ENCODE results near the gene FBXO2. TPM values are rescaled to one million over a fixed set of nuclear protein-coding genes. Genes with fewer than 3 reads are reported as not detected.
A peak's percentile ranks its signal among the peaks of the same experiment; 100 is the strongest.

The FBXO2 gene
- total and polyA plus RNA-seq, 10 of the 15 experiments (the other 5 are each of a cell fraction or from before 2014, with no cell fraction given) = 0.06 to 0.41 (median 0.18) TPM; not detected in 4

DNA sequence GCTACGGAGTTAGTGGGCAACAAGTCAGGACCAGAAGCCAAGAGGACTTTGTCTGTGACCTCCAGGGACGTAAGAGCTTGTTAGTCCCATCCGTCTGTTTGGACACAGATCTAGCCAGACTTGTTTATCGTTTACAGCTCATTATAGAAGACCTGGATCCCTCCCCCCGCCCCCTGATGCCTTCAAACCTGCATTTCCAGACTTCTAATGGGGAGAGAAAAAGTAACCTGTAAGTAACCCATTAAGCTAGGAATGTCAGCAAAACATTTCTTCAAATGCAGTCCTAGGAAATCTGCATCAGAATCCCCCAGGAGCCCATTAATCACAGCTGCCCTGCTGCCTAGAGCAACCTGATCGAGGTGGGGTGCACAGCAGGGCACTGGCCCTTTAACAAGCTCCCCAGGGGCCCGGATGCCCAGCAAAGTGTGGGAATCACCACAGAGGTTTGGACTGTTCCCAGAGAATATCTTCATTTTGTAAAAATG is 28.1 kb upstream of the FBXO2 start (continued):
- TF ChIP-seq, protein P1, sequence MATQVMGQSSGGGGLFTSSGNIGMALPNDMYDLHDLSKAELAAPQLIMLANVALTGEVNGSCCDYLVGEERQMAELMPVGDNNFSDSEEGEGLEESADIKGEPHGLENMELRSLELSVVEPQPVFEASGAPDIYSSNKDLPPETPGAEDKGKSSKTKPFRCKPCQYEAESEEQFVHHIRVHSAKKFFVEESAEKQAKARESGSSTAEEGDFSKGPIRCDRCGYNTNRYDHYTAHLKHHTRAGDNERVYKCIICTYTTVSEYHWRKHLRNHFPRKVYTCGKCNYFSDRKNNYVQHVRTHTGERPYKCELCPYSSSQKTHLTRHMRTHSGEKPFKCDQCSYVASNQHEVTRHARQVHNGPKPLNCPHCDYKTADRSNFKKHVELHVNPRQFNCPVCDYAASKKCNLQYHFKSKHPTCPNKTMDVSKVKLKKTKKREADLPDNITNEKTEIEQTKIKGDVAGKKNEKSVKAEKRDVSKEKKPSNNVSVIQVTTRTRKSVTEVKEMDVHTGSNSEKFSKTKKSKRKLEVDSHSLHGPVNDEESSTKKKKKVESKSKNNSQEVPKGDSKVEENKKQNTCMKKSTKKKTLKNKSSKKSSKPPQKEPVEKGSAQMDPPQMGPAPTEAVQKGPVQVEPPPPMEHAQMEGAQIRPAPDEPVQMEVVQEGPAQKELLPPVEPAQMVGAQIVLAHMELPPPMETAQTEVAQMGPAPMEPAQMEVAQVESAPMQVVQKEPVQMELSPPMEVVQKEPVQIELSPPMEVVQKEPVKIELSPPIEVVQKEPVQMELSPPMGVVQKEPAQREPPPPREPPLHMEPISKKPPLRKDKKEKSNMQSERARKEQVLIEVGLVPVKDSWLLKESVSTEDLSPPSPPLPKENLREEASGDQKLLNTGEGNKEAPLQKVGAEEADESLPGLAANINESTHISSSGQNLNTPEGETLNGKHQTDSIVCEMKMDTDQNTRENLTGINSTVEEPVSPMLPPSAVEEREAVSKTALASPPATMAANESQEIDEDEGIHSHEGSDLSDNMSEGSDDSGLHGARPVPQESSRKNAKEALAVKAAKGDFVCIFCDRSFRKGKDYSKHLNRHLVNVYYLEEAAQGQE (IDR thresholded peaks at IDR 0.05; ENCODE audit: low read depth, low read length) = no peak
- TF ChIP-seq RCOR1 (conservative IDR thresholded peaks at IDR 0.05; ENCODE audit: low read depth, low read length) = no peak

DNA sequence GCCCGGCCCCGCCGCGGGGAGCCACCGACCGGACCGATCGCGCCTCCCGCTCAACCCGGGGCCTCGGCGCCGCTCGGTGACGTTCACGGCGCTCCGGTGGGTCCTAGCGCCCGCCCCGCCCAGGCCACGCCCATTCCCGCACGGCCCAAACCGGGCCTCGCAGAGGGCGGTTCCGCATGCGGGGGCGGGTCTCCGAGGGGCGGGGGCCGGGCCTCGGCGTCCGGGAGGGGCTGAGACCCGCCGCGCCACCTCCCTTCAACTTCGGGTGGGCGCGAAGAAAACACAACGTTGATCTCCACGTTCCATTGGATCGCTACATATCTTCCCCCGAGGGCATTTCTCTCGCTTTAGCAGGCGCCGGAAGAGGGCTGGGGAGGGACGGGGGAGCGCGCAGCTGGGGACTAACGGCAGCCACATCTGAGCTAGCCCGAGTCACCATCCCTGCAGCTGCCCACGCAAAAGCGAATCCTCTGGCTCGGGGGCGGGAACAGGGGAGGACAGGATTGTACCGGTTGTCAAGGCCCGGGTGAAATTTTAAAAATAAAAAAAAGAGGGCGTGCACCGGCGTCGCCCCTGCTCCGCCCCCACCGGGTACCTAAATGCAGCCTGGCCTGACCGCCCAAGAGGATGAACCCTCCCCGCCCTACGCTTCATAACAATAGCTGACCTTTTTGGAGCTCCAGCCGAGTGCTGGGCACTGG is 27.0 kb upstream of the FBXO2 start, which contains the start of gene MAD2L2:
TSS of gene MAD2L2 (minus strand) at position 78 of the 701 bp plus-strand sequence. CDS start 547 bp downstream, outside the sequence.
- Histone ChIP-seq H4K20me1 (ENCODE audit: control insufficient read depth, insufficient read depth) (no peaks in the 10 kb centered on the region), H3K9ac (ENCODE audit: control insufficient read depth, insufficient read depth, low read length) (peak within 1 kb of the TSS; percentile 85), H3K27me3 (replicated peaks in 1 of 2; ENCODE audit: control insufficient read depth in 2 of 2, insufficient read depth in 2 of 2, low read length in 1 of 2) (no peaks in the 10 kb centered on the region), H3K4me2 (ENCODE audit: control insufficient read depth, insufficient read depth) (peak within 1 kb of the TSS; percentile 85), H2AFZ (ENCODE audit: control insufficient read depth, low read depth, low read length) (peak within 1 kb of the TSS; percentile 93), H3K4me1 (ENCODE audit: control insufficient read depth, insufficient read depth, low read length) (no peaks in the 10 kb centered on the region), H3K79me2 (ENCODE audit: control insufficient read depth, insufficient read depth, low read length) (peaks cover 2% of the 10 kb centered on the region), H3K4me3 (peak within 1 kb of the TSS; percentile 93), H3K9me3 (replicated peaks; ENCODE audit: control insufficient read depth, insufficient read depth, low read length) (no peaks in the 10 kb centered on the region), H3K27ac (ENCODE audit: control insufficient read depth, insufficient read depth) (peak within 1 kb of the TSS; percentile 70), H3K36me3 (ENCODE audit: control insufficient read depth in 2 of 2, insufficient read depth in 2 of 2, low read length in 1 of 2) (no peaks in the 10 kb centered on the region; a peak in 1 of 4 replicates)
- ChIA-PET POLR2A (interaction anchor here (0.8 to 2.5 kb wide), 5 partner anchors 16 to 668 kb away, joined by 3 to 14 read pairs (median 4); partner anchors contain the start of genes CLCN6 and FBXO6), CTCF (interaction anchor here (0.9 to 2.3 kb wide), 9 partner anchors 9 to 122 kb away, joined by 3 to 17 read pairs (median 4); partner anchors contain the start of gene FBXO6), SMC1A (ENCODE audit: uncharacterized antibody, unreplicated experiment) (interaction anchor here (0.8 to 2.3 kb wide), 6 partner anchors 11 to 56 kb away, joined by 3 to 17 read pairs (median 4); partner anchors contain the start of gene FBXO6), RAD21 (ENCODE audit: unreplicated experiment) (interaction anchor here (1.4 to 2.4 kb wide), 2 partner anchors 17 to 30 kb away, joined by 4 to 28 read pairs; partner anchors contain the start of gene FBXO6)
- FAIRE-seq (peak; percentile 71), ATAC-seq (peak; percentile 97), DNase-seq (ENCODE audit: low read depth, low spot score) (peak; percentile 28)
- no TSS peak for BruUV-seq (replicated peaks)
- 2% methylated on average over 68 of the region's 71 CpGs for WGBS (ENCODE audit: insufficient coverage, insufficient replicate concordance, low lambda C conversion rate, missing lambda C conversion rate)
- in situ Hi-C loops (cut with MboI) = no loop called here
- intact Hi-C loops (cut with micrococcal nuclease; ENCODE audit: unreplicated experiment) = loop anchor here (1.0 kb wide), 1 partner anchor 27 kb away; no protein-coding TSS in a partner anchor
- TF ChIP-seq, protein P2, sequence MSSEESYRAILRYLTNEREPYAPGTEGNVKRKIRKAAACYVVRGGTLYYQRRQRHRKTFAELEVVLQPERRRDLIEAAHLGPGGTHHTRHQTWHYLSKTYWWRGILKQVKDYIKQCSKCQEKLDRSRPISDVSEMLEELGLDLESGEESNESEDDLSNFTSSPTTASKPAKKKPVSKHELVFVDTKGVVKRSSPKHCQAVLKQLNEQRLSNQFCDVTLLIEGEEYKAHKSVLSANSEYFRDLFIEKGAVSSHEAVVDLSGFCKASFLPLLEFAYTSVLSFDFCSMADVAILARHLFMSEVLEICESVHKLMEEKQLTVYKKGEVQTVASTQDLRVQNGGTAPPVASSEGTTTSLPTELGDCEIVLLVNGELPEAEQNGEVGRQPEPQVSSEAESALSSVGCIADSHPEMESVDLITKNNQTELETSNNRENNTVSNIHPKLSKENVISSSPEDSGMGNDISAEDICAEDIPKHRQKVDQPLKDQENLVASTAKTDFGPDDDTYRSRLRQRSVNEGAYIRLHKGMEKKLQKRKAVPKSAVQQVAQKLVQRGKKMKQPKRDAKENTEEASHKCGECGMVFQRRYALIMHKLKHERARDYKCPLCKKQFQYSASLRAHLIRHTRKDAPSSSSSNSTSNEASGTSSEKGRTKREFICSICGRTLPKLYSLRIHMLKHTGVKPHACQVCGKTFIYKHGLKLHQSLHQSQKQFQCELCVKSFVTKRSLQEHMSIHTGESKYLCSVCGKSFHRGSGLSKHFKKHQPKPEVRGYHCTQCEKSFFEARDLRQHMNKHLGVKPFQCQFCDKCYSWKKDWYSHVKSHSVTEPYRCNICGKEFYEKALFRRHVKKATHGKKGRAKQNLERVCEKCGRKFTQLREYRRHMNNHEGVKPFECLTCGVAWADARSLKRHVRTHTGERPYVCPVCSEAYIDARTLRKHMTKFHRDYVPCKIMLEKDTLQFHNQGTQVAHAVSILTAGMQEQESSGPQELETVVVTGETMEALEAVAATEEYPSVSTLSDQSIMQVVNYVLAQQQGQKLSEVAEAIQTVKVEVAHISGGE (CRISPR knock-in tag; IDR thresholded peaks at IDR 0.05) = no peak
- TF ChIP-seq SIN3A (IDR thresholded peaks at IDR 0.05; ENCODE audit: low read depth, low read length) (peak; percentile 74), ZNF24 (IDR thresholded peaks at IDR 0.05) (0 out of 2 replicates have a peak, but pooled peaks have one; percentile 27), MEF2A (IDR thresholded peaks at IDR 0.05; ENCODE audit: insufficient read depth, low read depth, low read length) (peak; percentile 47; the same call in 1 of the 2 replicates), CBFB (IDR thresholded peaks at IDR 0.05; ENCODE audit: low read depth) (no peak), ZNF622 (IDR thresholded peaks at IDR 0.05) (no peak), BHLHE40 (IDR thresholded peaks at IDR 0.05; ENCODE audit: borderline replicate concordance in 1 of 2, low read depth in 2 of 2, low read length in 1 of 2) (peak in 1 of 2 experiments; percentile 74; a peak in 2 of 4 replicates), KDM1A (IDR thresholded peaks at IDR 0.05; ENCODE audit: borderline replicate concordance) (no peak), NFYB (IDR thresholded peaks at IDR 0.05; ENCODE audit: insufficient read depth, low read depth, low read length) (no peak)
- TF ChIP-seq, protein P3, sequence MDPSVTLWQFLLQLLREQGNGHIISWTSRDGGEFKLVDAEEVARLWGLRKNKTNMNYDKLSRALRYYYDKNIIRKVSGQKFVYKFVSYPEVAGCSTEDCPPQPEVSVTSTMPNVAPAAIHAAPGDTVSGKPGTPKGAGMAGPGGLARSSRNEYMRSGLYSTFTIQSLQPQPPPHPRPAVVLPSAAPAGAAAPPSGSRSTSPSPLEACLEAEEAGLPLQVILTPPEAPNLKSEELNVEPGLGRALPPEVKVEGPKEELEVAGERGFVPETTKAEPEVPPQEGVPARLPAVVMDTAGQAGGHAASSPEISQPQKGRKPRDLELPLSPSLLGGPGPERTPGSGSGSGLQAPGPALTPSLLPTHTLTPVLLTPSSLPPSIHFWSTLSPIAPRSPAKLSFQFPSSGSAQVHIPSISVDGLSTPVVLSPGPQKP (IDR thresholded peaks at IDR 0.05; ENCODE audit: low read depth, low read length) = peak; percentile 23; the same call in 1 of the 2 replicates

All from GM12878 (cell line).